ENCODE results near the gene OCIAD2.
"Not testable (repeated sequence)": the region's sequence is repeated elsewhere in the genome, so short reads cannot be mapped to it uniquely, and the experiment has no call there.

OCIAD2 gene

GRCh38 chr4:48899950-48900349 is 6.6 kb downstream of the OCIAD2 start:
- intact Hi-C loops (cut with micrococcal nuclease), result no loop called here
- no peaks in the 10 kb centered on the region for H3K27me3 Mint-ChIP-seq
- no peak overlapping the region for H3K4me3 Mint-ChIP-seq
- H3K36me3 Mint-ChIP-seq (ENCODE audit: low read depth), result no peaks in the 10 kb centered on the region
- no peaks in the 10 kb centered on the region for H3K9me3 Mint-ChIP-seq
- H3K27ac Mint-ChIP-seq, result no peak overlapping the region
- H3K4me1 Mint-ChIP-seq (ENCODE audit: low read depth), result peaks cover 7% of the 10 kb centered on the region

- Mint-ChIP-seq H3K36me3 (ENCODE audit: low read depth) (no peaks in the 10 kb centered on the region), H3K4me3 (peak overlapping the region; percentile 6), H3K4me1 (ENCODE audit: low read depth) (peaks cover 7% of the 10 kb centered on the region), H3K9me3 (no peaks in the 10 kb centered on the region), H3K27me3 (no peaks in the 10 kb centered on the region), H3K27ac (no peak overlapping the region)
- intact Hi-C loops (cut with micrococcal nuclease), result no loop called here
These were observed 7.2 kb downstream of the OCIAD2 start for GRCh38 chr4:48899432-48899749.

GRCh38 chr4:48898733-48899431 is 7.7 kb downstream of the OCIAD2 start:
- Mint-ChIP-seq H3K36me3 (ENCODE audit: low read depth) (no peaks in the 10 kb centered on the region), H3K4me3 (peak overlapping the region; percentile 6), H3K27ac (no peak overlapping the region), H3K9me3 (no peaks in the 10 kb centered on the region), H3K4me1 (ENCODE audit: low read depth) (peaks cover 7% of the 10 kb centered on the region), H3K27me3 (no peaks in the 10 kb centered on the region)
- intact Hi-C loops (cut with micrococcal nuclease), result no loop called here

DNA sequence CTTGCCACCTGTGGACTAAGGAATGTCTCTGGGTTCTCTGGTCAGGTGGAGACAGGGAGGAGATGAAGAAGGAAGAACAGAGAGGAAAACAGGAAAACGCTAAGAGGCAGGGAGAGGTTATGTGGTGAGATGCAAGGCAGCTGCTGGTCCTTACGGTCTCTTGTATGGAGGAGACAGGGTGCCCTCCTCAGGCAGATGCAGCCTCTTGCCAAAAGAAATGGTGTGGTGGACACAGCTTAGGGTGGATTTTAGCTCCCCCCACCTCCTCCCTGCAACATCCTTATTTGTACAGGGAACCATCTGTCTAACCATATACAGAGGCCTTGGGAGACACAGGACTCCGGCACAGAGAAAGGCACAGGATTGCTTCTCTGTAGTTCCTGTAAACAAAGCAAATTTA is 9.7 kb downstream of the OCIAD2 start:
- Mint-ChIP-seq H3K4me1 (ENCODE audit: low read depth) (peaks cover 7% of the 10 kb centered on the region), H3K4me3 (no peak overlapping the region), H3K27ac (no peak overlapping the region), H3K36me3 (ENCODE audit: low read depth) (no peaks in the 10 kb centered on the region), H3K27me3 (no peaks in the 10 kb centered on the region), H3K9me3 (no peaks in the 10 kb centered on the region)
- intact Hi-C loops (cut with micrococcal nuclease), result no loop called here

GRCh38 chr4:48891028-48891619 is 15.4 kb downstream of the OCIAD2 start:
- H3K27ac Mint-ChIP-seq, result no peak overlapping the region
- H3K4me3 Mint-ChIP-seq, result no peak overlapping the region
- H3K27me3 Mint-ChIP-seq, result no peaks in the 10 kb centered on the region
- H3K4me1 Mint-ChIP-seq (ENCODE audit: low read depth), result no peaks in the 10 kb centered on the region
- peaks cover 11% of the 10 kb centered on the region for H3K9me3 Mint-ChIP-seq
- intact Hi-C loops (cut with micrococcal nuclease), result no loop called here
- no peaks in the 10 kb centered on the region for H3K36me3 Mint-ChIP-seq (ENCODE audit: low read depth)

DNA sequence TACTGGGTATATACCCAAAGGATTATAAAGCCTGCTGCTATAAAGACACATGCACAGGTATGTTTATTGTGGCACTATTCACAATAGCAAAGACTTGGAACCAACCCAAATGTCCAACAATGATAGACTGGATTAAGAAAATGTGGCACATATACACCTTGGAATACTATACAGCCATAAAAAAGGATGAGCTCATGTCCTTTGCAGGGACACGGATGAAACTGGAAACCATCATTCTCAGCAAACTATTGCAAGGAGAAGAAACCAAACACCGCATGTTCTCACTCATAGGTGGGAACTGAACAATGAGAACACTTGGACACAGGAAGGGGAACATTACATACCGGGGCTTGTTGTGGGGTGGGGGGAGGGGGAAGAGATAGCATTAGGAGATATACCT is 16.8 kb downstream of the OCIAD2 start:
- H3K9me3 Mint-ChIP-seq, result peaks cover 11% of the 10 kb centered on the region
- H3K27ac Mint-ChIP-seq; H3K36me3 Mint-ChIP-seq (ENCODE audit: low read depth); H3K27me3 Mint-ChIP-seq; H3K4me3 Mint-ChIP-seq; H3K4me1 Mint-ChIP-seq (ENCODE audit: low read depth); intact Hi-C loops (cut with micrococcal nuclease): not testable (repeated sequence)

- intact Hi-C loops (cut with micrococcal nuclease); H3K36me3 Mint-ChIP-seq (ENCODE audit: low read depth); H3K27ac Mint-ChIP-seq; H3K4me1 Mint-ChIP-seq (ENCODE audit: low read depth); H3K9me3 Mint-ChIP-seq; H3K4me3 Mint-ChIP-seq; H3K27me3 Mint-ChIP-seq: not testable (repeated sequence)
These were observed 24.9 kb downstream of the OCIAD2 start for GRCh38 chr4:48881646-48882045.

- Mint-ChIP-seq H3K9me3 (peaks cover 6% of the 10 kb centered on the region), H3K27ac (no peak overlapping the region)
- intact Hi-C loops (cut with micrococcal nuclease), result no loop called here
These were observed 26.8 kb downstream of the OCIAD2 start for GRCh38 chr4:48879561-48880442.

DNA sequence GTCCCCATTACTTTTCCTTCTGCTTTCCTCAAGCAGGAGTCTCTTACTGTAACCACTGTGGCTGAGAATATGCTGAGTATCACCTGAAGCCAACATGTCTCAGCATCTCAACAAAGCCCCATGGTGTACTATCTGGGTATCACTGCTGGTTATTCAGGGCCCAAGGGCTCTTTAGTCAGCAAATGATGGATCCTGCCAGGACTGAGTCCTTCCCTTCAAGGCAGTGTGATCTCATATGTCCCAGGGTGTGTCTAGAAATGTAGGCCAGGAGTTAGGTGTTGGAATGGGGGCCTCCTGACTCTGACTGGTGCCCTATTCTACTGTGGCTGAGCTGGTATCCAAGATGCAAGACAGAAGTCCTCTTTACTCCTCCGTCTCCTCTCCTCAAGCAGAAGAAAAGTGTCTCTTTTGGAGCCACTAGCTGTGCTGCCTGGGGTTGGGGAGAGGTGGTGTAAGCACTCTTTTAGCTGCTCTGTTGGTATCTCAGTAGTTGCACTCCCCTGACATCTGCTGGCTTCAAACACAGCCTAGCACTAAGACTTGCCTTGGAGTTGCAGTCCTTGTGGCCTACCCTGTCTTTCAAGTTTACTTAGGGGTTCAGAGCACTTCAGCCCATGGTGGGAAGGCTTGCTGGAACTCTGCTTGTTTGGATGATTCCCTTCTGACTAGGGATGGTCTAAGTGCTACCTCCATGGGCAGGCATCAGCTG is 28.6 kb downstream of the OCIAD2 start:
- Mint-ChIP-seq H3K36me3 (ENCODE audit: low read depth) (no peaks in the 10 kb centered on the region), H3K4me1 (ENCODE audit: low read depth) (no peaks in the 10 kb centered on the region), H3K27ac (no peak overlapping the region), H3K4me3 (no peak overlapping the region), H3K27me3 (no peaks in the 10 kb centered on the region), H3K9me3 (peaks cover 11% of the 10 kb centered on the region)
- intact Hi-C loops (cut with micrococcal nuclease), result no loop called here

More at GRCh38 chr4:48879561-48880442, 26.8 kb downstream of the OCIAD2 start:
- no peak overlapping the region for H3K4me3 Mint-ChIP-seq
- no peaks in the 10 kb centered on the region for H3K36me3 Mint-ChIP-seq (ENCODE audit: low read depth)
- H3K27me3 Mint-ChIP-seq, result no peaks in the 10 kb centered on the region
- no peaks in the 10 kb centered on the region for H3K4me1 Mint-ChIP-seq (ENCODE audit: low read depth)

- H3K27me3 Mint-ChIP-seq; H3K4me1 Mint-ChIP-seq (ENCODE audit: low read depth); H3K4me3 Mint-ChIP-seq; intact Hi-C loops (cut with micrococcal nuclease); H3K27ac Mint-ChIP-seq: not testable (repeated sequence)
- Mint-ChIP-seq H3K36me3 (ENCODE audit: low read depth) (peaks cover 15% of the 10 kb centered on the region), H3K9me3 (peaks cover 22% of the 10 kb centered on the region)
These were observed 41.9 kb downstream of the OCIAD2 start for GRCh38 chr4:48864696-48865095.

DNA sequence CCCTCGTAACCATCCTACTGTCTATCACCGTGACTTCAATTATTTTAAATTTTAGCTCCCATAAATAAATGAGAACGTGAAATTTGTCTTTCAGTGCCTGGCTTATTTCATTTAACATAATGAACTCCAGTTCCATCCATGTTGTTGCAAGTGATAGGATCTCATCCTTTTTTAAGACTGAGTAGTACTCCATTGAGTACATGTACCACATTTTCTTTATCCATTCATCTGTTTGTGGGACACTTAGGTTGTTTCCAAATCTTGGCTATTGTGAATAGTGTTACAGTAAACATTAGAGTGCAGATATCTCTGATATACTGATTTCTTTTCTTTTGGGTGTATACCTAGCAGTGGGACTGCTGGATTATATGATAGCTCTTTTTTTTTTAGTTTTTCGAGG is 42.8 kb downstream of the OCIAD2 start:
- Mint-ChIP-seq H3K4me1 (ENCODE audit: low read depth) (no peaks in the 10 kb centered on the region), H3K4me3 (no peak overlapping the region), H3K27ac (no peak overlapping the region), H3K9me3 (peaks cover 12% of the 10 kb centered on the region), H3K36me3 (ENCODE audit: low read depth) (peaks cover 24% of the 10 kb centered on the region), H3K27me3 (no peaks in the 10 kb centered on the region)
- intact Hi-C loops (cut with micrococcal nuclease), result no loop called here

- Mint-ChIP-seq H3K4me3 (no peak overlapping the region), H3K27me3 (no peaks in the 10 kb centered on the region), H3K27ac (no peak overlapping the region), H3K36me3 (ENCODE audit: low read depth) (peaks cover 34% of the 10 kb centered on the region), H3K4me1 (ENCODE audit: low read depth) (no peaks in the 10 kb centered on the region), H3K9me3 (peaks cover 4% of the 10 kb centered on the region)
- intact Hi-C loops (cut with micrococcal nuclease), result no loop called here
These were observed 43.9 kb downstream of the OCIAD2 start for GRCh38 chr4:48862661-48863060.

DNA sequence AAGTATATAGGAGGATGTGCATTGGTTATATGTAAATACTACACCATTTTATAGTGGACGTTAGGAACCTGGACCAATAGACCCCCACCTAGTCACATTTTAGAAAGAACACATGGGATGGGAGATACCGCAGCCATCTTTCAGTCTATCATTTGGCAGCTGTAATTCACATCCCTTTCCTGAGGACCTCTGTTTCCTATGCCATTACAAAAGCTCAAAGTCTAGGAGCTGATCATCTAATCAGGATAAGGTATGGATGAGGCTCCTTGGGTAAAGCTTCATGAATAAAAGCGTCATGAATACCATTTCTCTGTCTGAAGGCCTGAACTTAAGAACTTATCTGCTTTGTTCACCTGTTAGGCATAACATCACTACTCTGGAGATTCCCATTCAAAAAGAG is 44.5 kb downstream of the OCIAD2 start:
- Mint-ChIP-seq H3K9me3 (no peaks in the 10 kb centered on the region), H3K27me3 (no peaks in the 10 kb centered on the region), H3K36me3 (ENCODE audit: low read depth) (peaks cover 41% of the 10 kb centered on the region), H3K4me1 (ENCODE audit: low read depth) (no peaks in the 10 kb centered on the region), H3K27ac (no peak overlapping the region), H3K4me3 (no peak overlapping the region)
- intact Hi-C loops (cut with micrococcal nuclease), result no loop called here

- no peak overlapping the region for H3K27ac Mint-ChIP-seq
- intact Hi-C loops (cut with micrococcal nuclease), result no loop called here
- peaks cover 60% of the 10 kb centered on the region for H3K36me3 Mint-ChIP-seq (ENCODE audit: low read depth)
- no peaks in the 10 kb centered on the region for H3K9me3 Mint-ChIP-seq
- no peaks in the 10 kb centered on the region for H3K27me3 Mint-ChIP-seq
- H3K4me1 Mint-ChIP-seq (ENCODE audit: low read depth), result peaks cover 6% of the 10 kb centered on the region
- H3K4me3 Mint-ChIP-seq, result no peak overlapping the region
These were observed 48.4 kb downstream of the OCIAD2 start for GRCh38 chr4:48858130-48858529.

Data from dendritic cell treated with granulocyte-macrophage colony-stimulating factor and Interleukin-4, amounts not matched to agents 40 ng/mL and 50 ng/mL, for 4 days (primary cell).